OCI-LY7 (cell line): ENCODE measurements around the gene NAV2. TPM values are rescaled to one million over a fixed set of nuclear protein-coding genes. Genes with fewer than 3 reads are reported as not detected.

Source experiments
- BruUV-seq: library from RNA; stranded (reverse); fragments of 400-500 nt; replicated peaks from 2 replicates; lab custom pipeline; 2021; lab: Mats Ljungman, UMichigan
- CTCF ChIA-PET: fragments of 300-600 bp; sonication (Branson Sonifier 250); formaldehyde crosslinking; loops from one replicate; lab custom pipeline; 2022; ENCODE audit warnings: antibody characterized with exemption; ENCODE audit not compliant: unreplicated experiment; lab: Charles Lee
- POLR2A ChIA-PET: fragments of 300-600 bp; sonication (Branson Sonifier 250); formaldehyde crosslinking; loops from one replicate; lab custom pipeline; 2022; ENCODE audit warnings: antibody characterized with exemption; lab: Charles Lee
- DNase-seq: peaks from one replicate; pipeline ENCODE4 v3.0.0-alpha.2; 2015; ENCODE audit warnings: low spot score
- H2AFZ ChIP-seq: fragments of 200-600 bp; sonication (generic), shearing (Covaris generic); 2 replicates; pipeline ENCODE4 v1.6.1; 2014; ENCODE audit warnings: mild to moderate bottlenecking, antibody characterized with exemption, low read length, moderate library complexity
- H3K27ac ChIP-seq: fragments of 200-600 bp; sonication (generic); 2 replicates; pipeline ENCODE4 v1.5.1; 2014; ENCODE audit warnings: mixed run types, low read depth, mild to moderate bottlenecking, moderate library complexity, low read length, inconsistent platforms; ENCODE audit not compliant: poor library complexity, severe bottlenecking
- H3K36me3 ChIP-seq: fragments of 200-600 bp; sonication (generic); 2 replicates; pipeline ENCODE4 v1.6.1; 2014; ENCODE audit warnings: mild to moderate bottlenecking, antibody characterized with exemption, low read length, moderate library complexity, mixed read lengths; ENCODE audit not compliant: insufficient read depth
- H3K4me1 ChIP-seq: fragments of 200-600 bp; sonication (generic); 2 replicates; pipeline ENCODE4 v1.5.1; 2014; ENCODE audit warnings: mild to moderate bottlenecking, low read length; ENCODE audit not compliant: insufficient read depth, poor library complexity, severe bottlenecking
- H3K4me2 ChIP-seq: fragments of 200-600 bp; sonication (generic); 2 replicates; pipeline ENCODE4 v1.6.1; 2014; ENCODE audit warnings: mild to moderate bottlenecking, low read length
- H3K4me3 ChIP-seq: fragments of 200-600 bp; sonication (generic); 2 replicates; pipeline ENCODE4 v1.5.1; 2014; ENCODE audit warnings: mild to moderate bottlenecking, low read depth, low read length; ENCODE audit not compliant: poor library complexity, severe bottlenecking
- H3K79me2 ChIP-seq: fragments of 200-600 bp; sonication (generic); 2 replicates; pipeline ENCODE4 v1.6.1; 2016; ENCODE audit warnings: low read depth, mild to moderate bottlenecking, low read length, moderate library complexity, mixed read lengths; ENCODE audit not compliant: insufficient read depth
- H3K9me2 ChIP-seq: fragments of 200-600 bp; sonication (generic); 2 replicates; pipeline ENCODE4 v1.6.1; 2016; ENCODE audit warnings: mild to moderate bottlenecking, low read length, mixed read lengths; ENCODE audit not compliant: insufficient read depth
- H3K9me3 ChIP-seq: fragments of 200-600 bp; sonication (generic); 2 replicates; pipeline ENCODE4 v1.6.1; 2014; ENCODE audit warnings: mild to moderate bottlenecking, mixed run types, low read length, mixed read lengths
- H4K20me1 ChIP-seq: fragments of 200-600 bp; sonication (generic); 2 replicates; pipeline ENCODE4 v1.6.1; 2014; ENCODE audit warnings: mild to moderate bottlenecking, antibody characterized with exemption, low read length, moderate library complexity, mixed read lengths; ENCODE audit not compliant: insufficient read depth
- CTCF ChIP-seq: fragments of 200-600 bp; sonication (generic); conservative IDR thresholded peaks from 2 replicates; pipeline ENCODE4 v1.5.1; 2014; ENCODE audit warnings: mild to moderate bottlenecking, antibody characterized with exemption, low read length, moderate library complexity, mixed read lengths
- EZH2phosphoT487 ChIP-seq: fragments of 200-600 bp; sonication (generic); IDR thresholded peaks from 2 replicates; pipeline ENCODE4 v1.6.1; 2018; ENCODE audit warnings: low read depth, borderline replicate concordance, mild to moderate bottlenecking, mixed run types, antibody characterized with exemption, low read length, moderate library complexity, mixed read lengths
- intact Hi-C: fragments of 100-400 bp; cut with micrococcal nuclease; formaldehyde crosslinking; loops from one replicate; pipeline ENCODE4 v1.10.0; 2022; ENCODE audit not compliant: unreplicated experiment
- total RNA-seq, 2 experiments: library from RNA; depleted of rRNA in 1 of 2; stranded (reverse); fragments of >200 nt in 1 of 2; shearing (Covaris generic) in 1 of 2; gene quantifications; 2 replicates each; pipeline ENCODE4 v1.2.3, GENCODE V29; 2014 to 2022

NAV2 gene
- total RNA-seq, 2 experiments from 2014 or later = 0.06 to 0.68 TPM

DNA sequence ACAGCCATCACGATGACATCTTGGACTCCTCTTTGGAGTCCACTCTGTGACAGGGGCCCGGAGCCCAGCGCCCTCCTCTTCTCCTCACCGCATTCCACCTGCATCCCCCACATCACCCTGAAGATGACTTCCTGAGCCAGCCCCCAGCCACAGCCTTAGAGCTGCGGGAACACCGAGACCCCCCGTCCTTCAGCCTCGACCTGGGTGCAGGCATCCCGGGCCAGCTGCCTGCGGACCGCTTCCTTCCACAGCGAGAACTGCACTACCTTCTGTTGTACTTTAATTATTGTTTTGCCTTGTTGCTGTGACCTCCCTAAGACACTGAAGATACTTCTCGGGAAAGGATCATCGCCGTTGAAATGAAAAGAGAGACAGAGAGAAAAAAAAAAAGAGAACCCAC, 405.6 kb downstream of the NAV2 start:
- H3K4me1 ChIP-seq = no peaks in the 10 kb centered on the region
- BruUV-seq = no TSS peak
- H3K4me2 ChIP-seq = no peak overlapping the region
- no peaks in the 10 kb centered on the region for H3K9me2 ChIP-seq
- H3K79me2 ChIP-seq = no peaks in the 10 kb centered on the region
- H3K27ac ChIP-seq = no peak overlapping the region
- no peaks in the 10 kb centered on the region for H3K9me3 ChIP-seq
- ChIA-PET POLR2A (interaction anchor here (0.6 kb wide), 2 partner anchors 620 to 1198 kb away, joined by 3 to 4 read pairs; no protein-coding TSS in a partner anchor), CTCF (interaction anchor here (0.6 kb wide), 1 partner anchor 10 kb away, joined by 3 read pairs; no protein-coding TSS in a partner anchor)
- H3K4me3 ChIP-seq = no peak overlapping the region
- TF ChIP-seq EZH2phosphoT487 (no peak), CTCF (no peak)
- no peak for DNase-seq
- no peaks in the 10 kb centered on the region for H4K20me1 ChIP-seq
- no peaks in the 10 kb centered on the region for H3K36me3 ChIP-seq
- H2AFZ ChIP-seq = no peak overlapping the region
- intact Hi-C loops = no loop called here

- Histone ChIP-seq H3K4me1 (no peaks in the 10 kb centered on the region), H3K36me3 (no peaks in the 10 kb centered on the region), H2AFZ (no peak overlapping the region), H3K9me2 (no peaks in the 10 kb centered on the region), H3K79me2 (no peaks in the 10 kb centered on the region), H3K4me2 (no peak overlapping the region), H3K4me3 (no peak overlapping the region), H4K20me1 (no peaks in the 10 kb centered on the region), H3K9me3 (no peaks in the 10 kb centered on the region), H3K27ac (no peak overlapping the region)
- intact Hi-C loops = no loop called here
- no peak for DNase-seq
- ChIA-PET CTCF (no interaction called here), POLR2A (no interaction called here)
- TF ChIP-seq EZH2phosphoT487 = no peak
- no peak for TF ChIP-seq CTCF
- no TSS peak for BruUV-seq
Measured at GRCh38 chr11:20119315-20119714, 406.7 kb downstream of the NAV2 start.

- H3K79me2 ChIP-seq = no peaks in the 10 kb centered on the region
- CTCF ChIA-PET = no interaction called here
- no peak overlapping the region for H2AFZ ChIP-seq
- no peak overlapping the region for H3K4me2 ChIP-seq
- H3K4me3 ChIP-seq = no peak overlapping the region
- no peaks in the 10 kb centered on the region for H3K36me3 ChIP-seq
- no peaks in the 10 kb centered on the region for H3K9me2 ChIP-seq
- H4K20me1 ChIP-seq = no peaks in the 10 kb centered on the region
- POLR2A ChIA-PET = no interaction called here
- intact Hi-C loops = no loop called here
- no peaks in the 10 kb centered on the region for H3K4me1 ChIP-seq
- H3K27ac ChIP-seq = no peak overlapping the region
- no TSS peak for BruUV-seq
- TF ChIP-seq EZH2phosphoT487 = no peak
- no peaks in the 10 kb centered on the region for H3K9me3 ChIP-seq
- no peak for DNase-seq
Measured at GRCh38 chr11:20120134-20120925, 407.7 kb downstream of the NAV2 start.
